Upper lobe of right lung (tissue), 1 donor: ENCODE measurements around the gene PLAGL2. TPM values are rescaled to one million over a fixed set of nuclear protein-coding genes. Genes with fewer than 3 reads are reported as not detected.

ENCODE experiments used
- ATAC-seq: fragments of 200-7000 bp; cut with Tn5 transposase; one replicate; pipeline ENCODE4 v1.9.1; 2020; ENCODE audit warnings: mild to moderate bottlenecking, moderate library complexity
- DNase-seq: peaks from one replicate; pipeline ENCODE4 v3.0.0-alpha.2; 2020
- H3K27ac ChIP-seq: fragments of 200-600 bp; one replicate; pipeline ENCODE4 v1.8.0; 2022
- H3K27me3 ChIP-seq: fragments of 200-600 bp; one replicate; pipeline ENCODE4 v1.8.0; 2022; ENCODE audit warnings: mild to moderate bottlenecking
- H3K36me3 ChIP-seq: fragments of 200-600 bp; one replicate; pipeline ENCODE4 v1.8.0; 2022
- H3K4me1 ChIP-seq: fragments of 200-600 bp; one replicate; pipeline ENCODE4 v1.8.0; 2022
- H3K4me3 ChIP-seq: fragments of 200-600 bp; one replicate; pipeline ENCODE4 v1.8.0; 2022; ENCODE audit warnings: mild to moderate bottlenecking
- H3K9me3 ChIP-seq: fragments of 200-600 bp; one replicate; pipeline ENCODE4 v1.8.0; 2022
- intact Hi-C: fragments of 100-400 bp; cut with DNase I; formaldehyde crosslinking; loops from one replicate; pipeline ENCODE4 v1.11.0; 2022
- total RNA-seq: library from RNA; stranded (reverse); fragmentation: NEBNext Ultra II Directional; extraction: Animal tissue kit (Norgen Biotek cat#: 25700); gene quantifications from one replicate; pipeline ENCODE4 v1.2.1, GENCODE V29; 2021
- TF ChIP-seq, protein P1 (sequence below): fragments of 200-600 bp; IDR thresholded peaks from one replicate; pipeline ENCODE4 v1.8.0; 2022; ENCODE audit warnings: antibody characterized with exemption
- donor health status: DM: no; HTN: yes; CAD: no; lungs with severe emphysema.

Gene PLAGL2
- total RNA-seq, 1 donor from 2014 or later = 15.9 TPM

DNA sequence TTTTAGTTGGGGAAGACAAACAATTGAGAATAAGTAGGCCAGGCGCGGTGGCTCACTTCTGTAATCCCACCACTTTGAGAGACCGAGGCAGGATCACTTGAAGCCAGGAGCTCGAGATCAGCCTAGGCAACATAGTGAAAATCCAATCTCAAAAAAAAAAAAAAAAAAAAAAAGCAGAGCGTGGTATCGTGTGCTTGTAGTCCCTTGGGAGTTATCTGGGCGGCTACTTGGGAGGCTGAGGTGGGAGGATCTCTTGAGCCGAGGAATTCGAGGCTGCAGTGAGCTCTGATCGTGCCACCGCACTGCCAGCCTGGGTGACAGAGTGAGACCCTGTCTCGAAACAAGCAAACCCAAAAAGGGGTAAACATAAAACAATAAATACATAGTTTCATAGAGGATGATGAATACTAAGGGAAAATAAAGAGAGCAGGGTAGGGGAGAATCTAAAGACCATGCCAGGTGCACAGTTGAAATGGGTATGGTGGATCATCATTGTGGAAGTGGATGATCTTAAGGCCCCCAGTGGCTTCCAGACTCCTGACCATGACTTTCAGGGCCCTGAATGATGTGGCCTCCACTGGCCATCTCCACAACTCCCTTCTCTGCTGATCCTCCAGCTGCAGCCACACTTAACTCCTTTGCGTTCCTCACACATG, 1.1 kb upstream of the PLAGL2 start:
- Histone ChIP-seq H3K27me3 (no peaks in the 10 kb centered on the region), H3K36me3 (peaks cover 17% of the 10 kb centered on the region), H3K27ac (peak overlapping the region; percentile 92), H3K9me3 (no peaks in the 10 kb centered on the region), H3K4me3 (peak overlapping the region; percentile 99), H3K4me1 (peaks cover 43% of the 10 kb centered on the region)
- no peak for DNase-seq
- intact Hi-C loops = no loop called here
- TF ChIP-seq, protein P1, sequence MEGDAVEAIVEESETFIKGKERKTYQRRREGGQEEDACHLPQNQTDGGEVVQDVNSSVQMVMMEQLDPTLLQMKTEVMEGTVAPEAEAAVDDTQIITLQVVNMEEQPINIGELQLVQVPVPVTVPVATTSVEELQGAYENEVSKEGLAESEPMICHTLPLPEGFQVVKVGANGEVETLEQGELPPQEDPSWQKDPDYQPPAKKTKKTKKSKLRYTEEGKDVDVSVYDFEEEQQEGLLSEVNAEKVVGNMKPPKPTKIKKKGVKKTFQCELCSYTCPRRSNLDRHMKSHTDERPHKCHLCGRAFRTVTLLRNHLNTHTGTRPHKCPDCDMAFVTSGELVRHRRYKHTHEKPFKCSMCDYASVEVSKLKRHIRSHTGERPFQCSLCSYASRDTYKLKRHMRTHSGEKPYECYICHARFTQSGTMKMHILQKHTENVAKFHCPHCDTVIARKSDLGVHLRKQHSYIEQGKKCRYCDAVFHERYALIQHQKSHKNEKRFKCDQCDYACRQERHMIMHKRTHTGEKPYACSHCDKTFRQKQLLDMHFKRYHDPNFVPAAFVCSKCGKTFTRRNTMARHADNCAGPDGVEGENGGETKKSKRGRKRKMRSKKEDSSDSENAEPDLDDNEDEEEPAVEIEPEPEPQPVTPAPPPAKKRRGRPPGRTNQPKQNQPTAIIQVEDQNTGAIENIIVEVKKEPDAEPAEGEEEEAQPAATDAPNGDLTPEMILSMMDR = no peak
- no peak for ATAC-seq

DNA sequence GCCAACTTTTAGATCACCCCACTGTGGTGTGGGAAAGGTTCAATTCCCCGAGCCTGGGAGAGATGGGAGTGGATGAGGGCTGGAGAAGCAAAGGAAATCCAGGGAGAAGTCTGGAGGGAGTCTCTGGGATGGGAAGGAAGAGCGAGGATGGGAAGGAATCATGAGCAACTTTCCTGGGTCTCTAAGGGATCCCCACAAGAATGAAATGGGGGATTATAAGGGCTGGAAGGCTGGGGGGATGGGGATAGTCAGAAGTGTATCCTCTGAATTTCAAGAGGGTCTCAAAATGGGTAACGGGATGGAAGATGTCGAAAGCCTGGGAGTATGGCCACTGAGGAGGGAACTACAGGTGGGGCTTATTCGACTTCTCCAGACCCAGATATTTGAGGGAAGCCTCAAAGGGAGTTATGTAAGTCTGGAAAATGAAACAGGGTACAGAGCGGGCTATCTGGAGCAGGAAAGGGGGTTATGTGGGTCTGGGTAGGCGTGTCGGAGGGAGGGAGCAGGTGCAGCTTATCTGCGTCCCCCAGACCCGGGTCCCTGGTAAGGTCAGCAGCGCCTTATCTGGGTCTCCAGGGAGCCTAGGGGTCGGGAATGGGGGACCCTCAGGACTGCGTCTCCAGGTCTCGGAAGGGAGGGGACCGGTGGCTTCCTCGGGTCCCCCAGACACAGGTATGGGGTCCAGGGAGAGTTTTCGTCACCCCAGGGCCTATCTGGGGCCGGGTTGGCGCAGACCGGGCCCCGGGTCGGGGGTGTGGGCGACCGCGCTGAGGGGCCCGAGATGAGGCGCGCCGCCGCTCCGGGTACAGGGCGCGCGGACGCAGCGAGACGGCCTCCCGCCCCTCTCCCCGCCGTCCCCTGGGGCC, 550 bp downstream of the PLAGL2 start:
- ATAC-seq = peak; percentile 0
- H3K4me1 ChIP-seq = peaks cover 57% of the 10 kb centered on the region
- intact Hi-C loops = no loop called here

DNA sequence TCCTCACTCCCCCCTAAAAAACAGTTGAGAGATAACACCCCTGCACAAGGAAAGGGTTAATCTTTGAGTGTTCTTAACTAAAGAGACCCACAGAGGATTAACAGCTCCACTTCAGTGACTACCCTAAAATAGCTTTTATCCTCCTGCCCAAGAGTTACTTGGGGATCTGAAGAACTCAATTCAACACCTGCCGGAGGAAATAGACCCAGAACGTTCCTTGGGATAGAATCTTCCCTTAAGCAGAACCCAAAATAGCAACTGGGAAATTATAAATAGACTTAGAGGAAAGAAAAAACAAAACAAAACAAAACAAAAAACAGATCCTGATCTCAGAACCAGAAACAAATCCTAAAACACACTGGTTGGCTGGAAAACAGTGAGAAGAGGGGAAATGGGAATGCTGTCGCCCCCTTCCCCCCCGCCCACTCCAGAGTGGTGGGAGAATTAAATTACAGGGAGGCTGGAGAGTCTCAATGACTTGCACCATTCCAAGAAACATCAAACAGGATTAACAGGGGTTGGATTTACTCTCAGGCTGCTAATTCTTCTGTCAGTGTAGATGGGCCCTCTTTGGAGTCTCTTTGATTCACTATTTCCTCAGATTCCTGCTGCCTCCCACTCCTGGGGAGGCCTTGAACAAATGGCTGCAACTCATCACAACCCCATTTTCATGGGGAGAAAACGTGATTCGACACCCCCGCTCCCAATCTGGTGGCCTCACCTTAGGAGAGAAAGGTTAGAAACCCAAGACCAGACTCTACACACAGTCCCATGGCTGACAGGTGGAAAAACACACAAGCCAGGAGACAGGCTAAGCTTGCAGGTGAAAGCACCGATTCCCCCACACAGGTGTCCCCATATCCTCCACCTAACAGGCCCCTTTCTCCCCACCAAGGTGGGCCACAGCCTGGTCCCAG, 1.4 kb downstream of the PLAGL2 start:
- ATAC-seq (no peak), DNase-seq (no peak)
- TF ChIP-seq, protein P1 = no peak
- no peaks in the 10 kb centered on the region for H3K27me3 ChIP-seq
- intact Hi-C loops = no loop called here
- H3K36me3 ChIP-seq = peaks cover 12% of the 10 kb centered on the region
- H3K4me1 ChIP-seq = peaks cover 66% of the 10 kb centered on the region
- peak overlapping the region; percentile 99 for H3K4me3 ChIP-seq
- H3K27ac ChIP-seq = peak overlapping the region; percentile 92
- H3K9me3 ChIP-seq = no peaks in the 10 kb centered on the region

More for the DNA sequence above, 550 bp downstream of the PLAGL2 start:
- Histone ChIP-seq H3K9me3 (no peaks in the 10 kb centered on the region), H3K36me3 (peaks cover 12% of the 10 kb centered on the region), H3K27ac (peak overlapping the region; percentile 92), H3K27me3 (no peaks in the 10 kb centered on the region), H3K4me3 (peak overlapping the region; percentile 99)
- TF ChIP-seq, protein P1 = no peak
- no peak for DNase-seq

DNA sequence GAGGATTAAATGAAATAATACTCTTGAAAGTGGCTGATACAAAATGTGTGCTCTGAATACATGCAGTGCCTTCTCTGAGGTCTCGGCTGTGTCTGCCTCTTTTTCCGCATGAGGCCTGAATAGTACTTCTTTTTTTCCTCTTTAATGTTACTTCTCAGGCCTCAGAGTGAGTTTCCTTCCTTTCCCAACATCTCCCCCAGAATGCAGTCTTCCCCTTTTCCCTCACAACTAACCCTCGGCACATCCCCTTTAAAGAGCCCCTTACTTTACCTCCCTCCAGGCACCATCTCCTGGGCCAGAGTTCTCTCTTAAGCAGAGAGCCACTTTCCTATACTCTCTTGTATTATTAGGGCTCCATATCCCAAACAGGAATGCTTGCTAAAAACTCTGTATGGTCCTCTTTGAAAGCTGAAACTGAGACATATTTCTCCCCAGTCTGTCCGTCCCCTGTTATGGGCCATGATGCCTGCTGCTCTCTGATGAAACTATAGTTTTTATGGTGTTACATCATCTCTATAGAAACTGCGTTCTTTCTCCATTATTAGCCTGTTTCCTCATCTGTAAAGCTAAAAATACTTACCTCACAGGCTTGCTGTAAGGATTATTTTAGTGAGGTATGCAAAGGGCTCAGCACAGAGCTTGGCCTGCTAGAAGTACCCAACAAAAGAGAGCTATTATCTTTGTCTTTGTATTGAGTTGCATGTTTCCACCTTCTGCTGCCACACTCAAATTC, 2.3 kb downstream of the PLAGL2 start:
- Histone ChIP-seq H3K36me3 (peaks cover 17% of the 10 kb centered on the region), H3K9me3 (no peaks in the 10 kb centered on the region), H3K27ac (peak overlapping the region; percentile 92), H3K4me3 (peak overlapping the region; percentile 99), H3K4me1 (peaks cover 67% of the 10 kb centered on the region), H3K27me3 (no peaks in the 10 kb centered on the region)
- no peak for ATAC-seq
- intact Hi-C loops = no loop called here
- DNase-seq = no peak
- TF ChIP-seq, protein P1 = no peak
